ENCODE data around the gene ABHD16A. TPM values are rescaled to one million over a fixed set of nuclear protein-coding genes. Genes with fewer than 3 reads are reported as not detected.

Gene ABHD16A
- total and polyA plus RNA-seq, 5 donors, result 28.1 to 37.0 (median 30.1) TPM

- H3K27ac ChIP-seq (ENCODE audit: low read length), result peak within 1 kb of the TSS; percentile 98
- H3K27me3 ChIP-seq (ENCODE audit: control insufficient read depth, insufficient read depth), result no peaks in the 10 kb centered on the region
- no peaks in the 10 kb centered on the region for H3K9me3 ChIP-seq (ENCODE audit: control insufficient read depth, low read length)
- DNase-seq, result peak; percentile 99 to 100 (median 99)
- peak within 1 kb of the TSS; percentile 90 for H3K4me3 ChIP-seq (ENCODE audit: low read length)
- intact Hi-C loops (cut with DNase I), result loop anchor here in 1 of 4 donors (5.0 to 10.0 kb wide), 2 partner anchors 62 to 1309 kb away; partner anchors contain the start of gene DDAH2
- WGBS, result under 1% methylated on average over 63 of the region's 63 CpGs
- ATAC-seq, result peak; percentile 93 to 94
- H3K4me1 ChIP-seq (ENCODE audit: control insufficient read depth, insufficient read depth, low read length), result peaks cover 3% of the 10 kb centered on the region
Measured at GRCh38 chr6:31665501-31666336, 37.4 kb downstream of the ABHD16A start, which contains the start of gene CSNK2B. Gene CSNK2B (plus strand): TSS chr6:31666080. CDS start chr6:31666832, 752 bp downstream.

DNA sequence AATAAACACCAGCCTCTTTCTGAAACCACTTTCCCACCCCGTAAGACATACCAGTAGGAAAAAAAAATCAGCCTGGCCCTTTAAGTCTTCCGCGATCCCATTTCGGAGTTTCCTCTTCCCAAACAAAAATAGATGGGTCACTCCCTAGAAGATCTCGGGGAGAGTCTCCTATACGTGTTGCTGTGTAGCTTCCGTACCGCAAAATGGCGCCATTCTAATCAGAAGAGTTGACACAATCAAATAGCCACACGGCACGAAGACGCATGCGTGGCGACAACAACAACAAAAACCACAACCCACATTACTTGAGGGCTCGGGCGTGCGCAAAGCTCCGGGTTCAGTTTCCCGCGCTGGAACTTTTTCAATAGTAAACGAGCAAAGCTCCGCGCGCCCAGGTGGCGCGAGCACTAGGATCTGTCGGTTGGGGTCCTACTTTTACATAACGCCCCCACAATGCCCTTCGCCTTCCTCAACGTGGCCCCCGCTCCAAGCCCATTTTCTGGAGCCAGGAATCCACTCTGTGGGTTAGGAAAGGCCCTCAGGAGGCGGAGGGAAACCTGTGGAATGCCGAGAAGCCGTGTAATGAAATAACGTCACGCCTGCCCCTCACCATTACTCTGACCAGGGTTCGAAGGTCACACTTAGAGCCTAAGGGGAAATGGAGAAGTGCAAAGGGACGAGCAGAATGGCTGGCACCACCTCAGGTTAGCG lies 38.2 kb downstream of the ABHD16A start, which contains the start of gene GPANK1:
Gene GPANK1, minus strand, starts transcription at position 208 of the 711 bp plus-strand sequence. CDS start 519 bp downstream, outside the sequence.
- intact Hi-C loops (cut with DNase I), result loop anchor here in 1 of 4 donors (5.0 to 10.0 kb wide), 3 partner anchors 62 to 1310 kb away; partner anchors contain the start of genes ATP6V1G2, DDAH2 and NFKBIL1
- peak; percentile 91 to 97 (median 95) for DNase-seq
- H3K27me3 ChIP-seq (ENCODE audit: control insufficient read depth, insufficient read depth), result no peaks in the 10 kb centered on the region
- H3K9me3 ChIP-seq (ENCODE audit: control insufficient read depth, low read length), result no peaks in the 10 kb centered on the region
- H3K4me3 ChIP-seq (ENCODE audit: low read length), result peak within 1 kb of the TSS; percentile 90
- peak; percentile 68 to 75 for ATAC-seq
- WGBS, result under 1% methylated on average over 39 of the region's 39 CpGs
- peaks cover 3% of the 10 kb centered on the region for H3K4me1 ChIP-seq (ENCODE audit: control insufficient read depth, insufficient read depth, low read length)
- peak within 1 kb of the TSS; percentile 98 for H3K27ac ChIP-seq (ENCODE audit: low read length)

- H3K9me3 ChIP-seq (ENCODE audit: control insufficient read depth, low read length), result no peaks in the 10 kb centered on the region
- 9% methylated on average over 17 of the region's 17 CpGs for WGBS
- H3K4me3 ChIP-seq (ENCODE audit: low read length), result peak overlapping the region; percentile 90
- peaks cover 9% of the 10 kb centered on the region for H3K4me1 ChIP-seq (ENCODE audit: control insufficient read depth, insufficient read depth, low read length)
- ATAC-seq (peak in 1 of 2 donors; percentile 22), DNase-seq (peak; percentile 52 to 70 (median 68))
- H3K27me3 ChIP-seq (ENCODE audit: control insufficient read depth, insufficient read depth), result no peaks in the 10 kb centered on the region
- peak overlapping the region; percentile 98 for H3K27ac ChIP-seq (ENCODE audit: low read length)
- intact Hi-C loops (cut with DNase I), result loop anchor here in 1 of 4 donors (5.0 to 10.0 kb wide), 2 partner anchors 117 to 1311 kb away; partner anchors contain the start of genes ATP6V1G2 and NFKBIL1
Measured at GRCh38 chr6:31663961-31664789, 38.9 kb downstream of the ABHD16A start.

DNA sequence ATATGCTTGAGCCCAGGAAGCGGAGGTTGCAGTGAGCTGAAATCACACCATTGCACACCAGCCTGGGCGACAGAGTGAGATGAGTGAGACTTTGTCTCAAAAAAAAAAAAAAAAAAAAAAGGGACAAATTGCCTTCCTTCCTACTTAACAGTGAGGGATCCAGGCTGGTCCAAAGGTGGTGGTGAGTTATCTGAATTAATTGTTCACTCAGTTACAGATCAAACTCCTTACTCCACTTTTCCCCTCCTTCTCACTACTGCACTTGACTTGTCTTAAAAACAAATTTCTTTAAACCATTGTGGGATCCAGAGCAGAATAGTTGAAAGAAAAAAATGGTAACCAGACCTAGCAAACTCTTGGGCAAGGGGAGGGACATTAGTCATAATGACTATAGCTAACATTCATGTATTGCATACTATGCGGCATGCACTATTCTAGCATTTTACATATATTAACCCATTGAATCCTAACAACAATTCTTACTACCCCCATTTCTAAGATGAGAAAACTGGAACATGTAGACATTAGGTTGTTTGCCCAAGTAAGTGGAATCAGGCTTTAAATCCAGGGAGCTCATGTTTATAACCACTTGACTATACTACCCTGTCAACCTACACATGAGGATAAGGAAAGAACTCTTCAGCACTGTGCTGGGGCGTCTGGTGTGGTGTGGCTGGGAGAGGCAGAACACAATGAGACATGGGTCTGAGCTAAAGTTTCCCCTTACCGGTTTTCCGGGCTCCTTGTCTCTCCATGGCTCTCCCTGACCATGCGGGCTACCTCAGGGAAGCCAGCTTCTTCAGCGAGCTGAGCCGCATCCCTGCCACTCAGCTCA lies 39.8 kb downstream of the ABHD16A start:
- Histone ChIP-seq H3K27ac (ENCODE audit: low read length) (peak overlapping the region; percentile 59), H3K9me3 (ENCODE audit: control insufficient read depth, low read length) (no peaks in the 10 kb centered on the region), H3K4me3 (ENCODE audit: low read length) (peak overlapping the region; percentile 90), H3K27me3 (ENCODE audit: control insufficient read depth, insufficient read depth) (no peaks in the 10 kb centered on the region), H3K4me1 (ENCODE audit: control insufficient read depth, insufficient read depth, low read length) (peaks cover 14% of the 10 kb centered on the region)
- 51% methylated on average over 9 of the region's 9 CpGs for WGBS
- ATAC-seq, result no peak
- no peak for DNase-seq
- intact Hi-C loops (cut with DNase I), result loop anchor here in 1 of 4 donors (5.0 to 10.0 kb wide), 2 partner anchors 116 to 1311 kb away; partner anchors contain the start of genes ATP6V1G2 and NFKBIL1

DNA sequence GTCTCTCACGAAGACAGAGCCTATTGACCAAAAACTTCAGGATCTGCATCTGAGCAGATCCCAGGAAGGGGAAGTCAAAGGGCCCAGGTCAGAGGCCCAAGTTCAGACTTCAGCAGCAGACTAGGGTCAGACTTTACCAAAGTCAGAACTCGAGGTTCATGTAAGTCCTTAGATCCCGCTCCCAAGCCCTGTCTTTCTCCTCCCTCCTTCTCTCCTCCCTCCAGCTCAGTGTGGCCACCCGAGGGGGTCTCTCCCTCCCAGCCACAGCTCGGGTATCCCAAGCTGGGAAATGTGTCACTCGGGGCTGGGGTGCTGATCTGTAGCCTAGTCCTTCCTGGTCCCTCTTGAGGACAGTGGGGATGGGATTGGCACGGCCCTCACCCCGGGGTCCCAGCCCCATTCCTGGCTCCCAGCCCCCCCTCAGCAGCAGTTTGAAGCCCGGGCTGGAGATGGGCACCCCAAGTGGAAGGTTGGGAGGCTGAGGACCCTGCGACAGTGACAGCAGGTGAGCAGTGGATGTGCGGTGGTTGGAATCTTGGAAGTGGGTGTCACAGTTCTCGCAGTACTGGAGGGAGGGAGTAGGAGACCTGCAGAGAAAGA lies 40.9 kb downstream of the ABHD16A start:
- intact Hi-C loops (cut with DNase I), result loop anchor here in 1 of 4 donors (5.0 to 10.0 kb wide), 2 partner anchors 115 to 1313 kb away; partner anchors contain the start of genes ATP6V1G2 and NFKBIL1
- H3K27ac ChIP-seq (ENCODE audit: low read length), result no peak overlapping the region
- ATAC-seq, result no peak

GRCh38 chr6:31661262-31662123 lies 41.6 kb downstream of the ABHD16A start:
- Histone ChIP-seq H3K27ac (ENCODE audit: low read length) (no peak overlapping the region), H3K9me3 (ENCODE audit: control insufficient read depth, low read length) (no peaks in the 10 kb centered on the region), H3K4me3 (ENCODE audit: low read length) (peak overlapping the region; percentile 90), H3K27me3 (ENCODE audit: control insufficient read depth, insufficient read depth) (no peaks in the 10 kb centered on the region), H3K4me1 (ENCODE audit: control insufficient read depth, insufficient read depth, low read length) (peaks cover 14% of the 10 kb centered on the region)
- intact Hi-C loops (cut with DNase I), result loop anchor here in 1 of 4 donors (5.0 to 10.0 kb wide), 2 partner anchors 114 to 1313 kb away; partner anchors contain the start of genes ATP6V1G2 and NFKBIL1
- ATAC-seq, result no peak
- peak in 1 of 3 donors; percentile 37 for DNase-seq
- 67% methylated on average over 12 of the region's 12 CpGs for WGBS

More for the DNA sequence above, 40.9 kb downstream of the ABHD16A start:
- peak in 1 of 3 donors; percentile 38 for DNase-seq
- no peak overlapping the region for H3K4me3 ChIP-seq (ENCODE audit: low read length)
- no peaks in the 10 kb centered on the region for H3K27me3 ChIP-seq (ENCODE audit: control insufficient read depth, insufficient read depth)
- no peaks in the 10 kb centered on the region for H3K9me3 ChIP-seq (ENCODE audit: control insufficient read depth, low read length)
- WGBS, result 87% methylated on average over 12 of the region's 12 CpGs
- peaks cover 14% of the 10 kb centered on the region for H3K4me1 ChIP-seq (ENCODE audit: control insufficient read depth, insufficient read depth, low read length)

- H3K27ac ChIP-seq (ENCODE audit: low read length), result peak within 1 kb of the TSS; percentile 90
- ATAC-seq (peak; percentile 83 to 88), DNase-seq (peak; percentile 91 to 96 (median 95))
- WGBS, result under 1% methylated on average over 52 of the region's 52 CpGs
- peak within 1 kb of the TSS; percentile 90 for H3K4me3 ChIP-seq (ENCODE audit: low read length)
- intact Hi-C loops (cut with DNase I), result loop anchor here in 1 of 4 donors (5.0 to 10.0 kb wide), 2 partner anchors 113 to 1314 kb away; partner anchors contain the start of genes ATP6V1G2 and NFKBIL1
- H3K4me1 ChIP-seq (ENCODE audit: control insufficient read depth, insufficient read depth, low read length), result peaks cover 14% of the 10 kb centered on the region
- H3K27me3 ChIP-seq (ENCODE audit: control insufficient read depth, insufficient read depth), result no peaks in the 10 kb centered on the region
- no peaks in the 10 kb centered on the region for H3K9me3 ChIP-seq (ENCODE audit: control insufficient read depth, low read length)
Measured at GRCh38 chr6:31660381-31661261, 42.5 kb downstream of the ABHD16A start, which contains the start of gene C6orf47. Gene C6orf47 (minus strand): TSS chr6:31660778. CDS start chr6:31659947, 831 bp downstream.
